ENCODE data around the gene CHST11. TPM values are rescaled to one million over a fixed set of nuclear protein-coding genes. Genes with fewer than 3 reads are reported as not detected.

Gene CHST11
- total RNA-seq, 1 experiment from 2014 or later, result 0.25 TPM

DNA sequence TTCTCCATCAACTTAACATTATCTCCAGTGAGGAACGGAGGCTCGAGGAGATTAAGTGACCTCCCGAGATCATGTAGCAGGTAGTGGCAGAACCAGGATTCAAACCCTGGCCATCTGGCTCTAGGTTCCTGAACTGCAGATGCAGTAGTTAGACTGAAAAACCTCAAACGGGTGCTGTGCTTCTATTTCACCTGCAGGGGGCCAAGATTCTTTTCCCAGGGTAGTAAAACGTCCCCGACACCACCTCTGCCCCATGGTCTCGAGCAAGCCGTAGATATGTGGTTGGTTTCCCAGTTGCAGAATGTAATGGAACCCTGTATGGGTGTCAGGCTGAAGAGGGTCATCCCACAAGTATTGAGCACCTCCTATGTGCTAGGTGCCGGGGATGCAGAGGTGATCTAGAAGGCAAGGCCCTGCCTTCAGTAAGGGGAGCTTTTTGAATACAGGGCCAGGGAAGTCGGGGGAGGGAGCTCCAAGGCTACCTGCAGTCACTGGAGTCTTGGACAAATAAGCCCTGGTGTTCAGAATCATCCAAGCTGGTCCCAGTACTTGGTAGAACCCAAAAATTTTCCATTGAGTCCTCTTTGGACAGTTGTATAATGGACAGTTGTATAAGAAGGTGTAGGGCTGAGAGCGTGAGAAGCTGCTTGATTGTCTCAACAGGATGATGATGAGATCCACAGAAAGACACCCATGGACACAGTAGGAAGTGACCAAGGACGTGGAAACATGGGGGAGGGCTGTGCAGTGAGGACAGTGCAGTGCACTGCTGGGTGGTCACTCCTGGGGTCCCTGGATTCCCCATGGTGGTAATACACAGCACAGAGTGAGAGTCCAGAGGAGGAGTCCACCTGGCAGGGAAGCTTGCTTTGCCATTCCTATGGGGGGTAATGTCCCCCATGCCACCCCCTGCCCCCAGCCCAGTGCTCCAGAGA, 197.2 kb downstream of the CHST11 start:
- BruUV-seq (replicated peaks), result no TSS peak
- Histone ChIP-seq H3K36me3 (ENCODE audit: control insufficient read depth, insufficient read depth, low read length) (no peaks in the 10 kb centered on the region), H3K27me3 (replicated peaks; ENCODE audit: control insufficient read depth, insufficient read depth, low read length) (no peaks in the 10 kb centered on the region), H3K4me1 (no peaks in the 10 kb centered on the region), H3K9me3 (no peaks in the 10 kb centered on the region), H3K4me3 (ENCODE audit: low read depth, low read length) (no peak overlapping the region)
- Mint-ChIP-seq H3K27me3 (ENCODE audit: insufficient read depth, unreplicated experiment) (peaks cover 6% of the 10 kb centered on the region), H3K36me3 (ENCODE audit: insufficient read depth, unreplicated experiment) (no peaks in the 10 kb centered on the region), H3K27ac (ENCODE audit: unreplicated experiment) (no peak overlapping the region), H3K9me3 (ENCODE audit: unreplicated experiment) (peaks cover 6% of the 10 kb centered on the region), H3K4me3 (ENCODE audit: unreplicated experiment) (no peak overlapping the region), H3K4me1 (ENCODE audit: low read depth, unreplicated experiment) (no peaks in the 10 kb centered on the region)
- POLR2A ChIA-PET, result no interaction called here
- CTCF ChIA-PET, result no interaction called here
- peak in 1 of 2 experiments; percentile 19 for DNase-seq
- TF ChIP-seq, protein P1, sequence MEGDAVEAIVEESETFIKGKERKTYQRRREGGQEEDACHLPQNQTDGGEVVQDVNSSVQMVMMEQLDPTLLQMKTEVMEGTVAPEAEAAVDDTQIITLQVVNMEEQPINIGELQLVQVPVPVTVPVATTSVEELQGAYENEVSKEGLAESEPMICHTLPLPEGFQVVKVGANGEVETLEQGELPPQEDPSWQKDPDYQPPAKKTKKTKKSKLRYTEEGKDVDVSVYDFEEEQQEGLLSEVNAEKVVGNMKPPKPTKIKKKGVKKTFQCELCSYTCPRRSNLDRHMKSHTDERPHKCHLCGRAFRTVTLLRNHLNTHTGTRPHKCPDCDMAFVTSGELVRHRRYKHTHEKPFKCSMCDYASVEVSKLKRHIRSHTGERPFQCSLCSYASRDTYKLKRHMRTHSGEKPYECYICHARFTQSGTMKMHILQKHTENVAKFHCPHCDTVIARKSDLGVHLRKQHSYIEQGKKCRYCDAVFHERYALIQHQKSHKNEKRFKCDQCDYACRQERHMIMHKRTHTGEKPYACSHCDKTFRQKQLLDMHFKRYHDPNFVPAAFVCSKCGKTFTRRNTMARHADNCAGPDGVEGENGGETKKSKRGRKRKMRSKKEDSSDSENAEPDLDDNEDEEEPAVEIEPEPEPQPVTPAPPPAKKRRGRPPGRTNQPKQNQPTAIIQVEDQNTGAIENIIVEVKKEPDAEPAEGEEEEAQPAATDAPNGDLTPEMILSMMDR (IDR thresholded peaks at IDR 0.05; ENCODE audit: insufficient read depth in 1 of 2, low read depth in 1 of 2, low read length in 1 of 2, severe bottlenecking in 1 of 2, unreplicated experiment in 1 of 2), result peak; percentile 34 to 35
- intact Hi-C loops (cut with micrococcal nuclease; ENCODE audit: unreplicated experiment), result no loop called here

DNA sequence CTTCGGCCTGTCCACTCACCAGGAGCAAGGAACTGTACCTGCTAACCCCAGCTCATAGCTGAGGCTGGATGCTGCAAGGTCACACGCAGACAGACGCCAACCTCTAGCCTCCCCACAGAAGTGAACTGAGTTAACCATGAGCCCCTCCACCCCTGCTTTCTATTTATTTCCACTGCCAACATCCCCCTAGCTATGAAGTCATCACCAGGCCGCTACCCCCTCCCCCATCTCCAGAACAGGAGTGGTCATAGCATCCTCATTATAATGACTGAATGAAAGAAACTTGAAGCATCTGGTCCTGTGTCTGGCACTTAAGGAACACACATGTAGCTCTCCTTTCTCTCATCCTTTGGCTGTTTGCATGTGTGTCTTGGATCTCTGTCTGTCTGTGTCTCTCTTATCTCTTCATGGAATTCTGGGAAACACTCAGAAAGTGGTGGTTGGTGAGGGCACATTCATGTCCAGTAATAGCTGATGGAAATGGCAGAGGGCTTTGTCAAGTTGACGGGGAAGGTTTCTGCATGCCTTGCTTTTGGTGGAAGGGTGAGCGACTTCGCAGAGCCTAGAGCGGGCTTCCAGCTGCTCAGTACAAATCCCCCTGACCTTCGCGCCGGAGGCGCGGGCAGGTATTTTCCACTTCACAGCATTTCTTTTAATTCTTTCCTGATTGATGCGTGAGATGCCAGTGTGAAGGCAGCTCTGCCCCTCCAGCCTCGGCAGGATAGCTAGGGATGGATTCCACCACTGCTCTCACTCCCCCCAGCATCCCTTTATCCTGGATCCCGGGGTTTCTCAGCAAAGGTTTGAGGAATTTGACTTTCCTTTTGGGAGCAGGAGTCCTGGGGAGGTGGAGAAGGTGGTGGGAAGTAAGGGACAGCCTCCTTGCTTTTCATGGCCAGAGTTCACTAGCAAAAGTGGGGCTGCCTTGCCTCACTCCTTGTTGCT, 198.2 kb downstream of the CHST11 start:
- no TSS peak for BruUV-seq (replicated peaks)
- no peak overlapping the region for H3K4me3 Mint-ChIP-seq (ENCODE audit: unreplicated experiment)
- DNase-seq, result no peak
- no peak overlapping the region for H3K27ac Mint-ChIP-seq (ENCODE audit: unreplicated experiment)
- H3K9me3 Mint-ChIP-seq (ENCODE audit: unreplicated experiment), result no peaks in the 10 kb centered on the region
- ChIA-PET POLR2A (no interaction called here), CTCF (no interaction called here)
- no peaks in the 10 kb centered on the region for H3K27me3 Mint-ChIP-seq (ENCODE audit: insufficient read depth, unreplicated experiment)
- Histone ChIP-seq H3K9me3 (no peaks in the 10 kb centered on the region), H3K4me3 (ENCODE audit: low read depth, low read length) (no peak overlapping the region), H3K27me3 (replicated peaks; ENCODE audit: control insufficient read depth, insufficient read depth, low read length) (no peaks in the 10 kb centered on the region), H3K36me3 (ENCODE audit: control insufficient read depth, insufficient read depth, low read length) (no peaks in the 10 kb centered on the region), H3K4me1 (no peaks in the 10 kb centered on the region)
- no peaks in the 10 kb centered on the region for H3K4me1 Mint-ChIP-seq (ENCODE audit: low read depth, unreplicated experiment)
- intact Hi-C loops (cut with micrococcal nuclease; ENCODE audit: unreplicated experiment), result no loop called here
- no peaks in the 10 kb centered on the region for H3K36me3 Mint-ChIP-seq (ENCODE audit: insufficient read depth, unreplicated experiment)
- TF ChIP-seq, protein P1 (IDR thresholded peaks at IDR 0.05; ENCODE audit: insufficient read depth in 1 of 2, low read depth in 1 of 2, low read length in 1 of 2, severe bottlenecking in 1 of 2, unreplicated experiment in 1 of 2), result no peak

DNA sequence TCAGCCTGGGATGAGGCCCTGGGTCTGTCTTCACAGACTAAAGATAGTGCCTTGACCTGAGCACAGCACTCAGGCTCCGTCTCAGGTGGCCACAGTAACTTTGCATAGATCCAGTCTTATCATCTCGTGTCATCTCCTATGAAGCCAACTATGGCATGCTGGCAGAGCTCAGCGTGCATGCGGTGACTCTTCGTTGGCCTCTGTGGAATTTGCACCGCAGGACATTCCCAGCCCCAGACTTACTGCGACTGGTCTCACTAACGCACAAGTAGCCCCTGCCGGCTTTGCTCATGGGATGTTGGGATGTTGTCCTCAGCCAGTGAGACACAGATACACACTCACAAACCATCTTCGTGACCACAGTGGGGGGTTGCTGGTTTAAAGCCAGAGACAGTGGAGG, 199.6 kb downstream of the CHST11 start:
- Histone ChIP-seq H3K4me3 (ENCODE audit: low read depth, low read length) (no peak overlapping the region), H3K27me3 (replicated peaks; ENCODE audit: control insufficient read depth, insufficient read depth, low read length) (no peaks in the 10 kb centered on the region), H3K36me3 (ENCODE audit: control insufficient read depth, insufficient read depth, low read length) (no peaks in the 10 kb centered on the region), H3K9me3 (no peaks in the 10 kb centered on the region), H3K4me1 (no peaks in the 10 kb centered on the region)
- ChIA-PET POLR2A (no interaction called here), CTCF (no interaction called here)
- Mint-ChIP-seq H3K27ac (ENCODE audit: unreplicated experiment) (no peak overlapping the region), H3K4me3 (ENCODE audit: unreplicated experiment) (no peak overlapping the region), H3K4me1 (ENCODE audit: low read depth, unreplicated experiment) (no peaks in the 10 kb centered on the region), H3K36me3 (ENCODE audit: insufficient read depth, unreplicated experiment) (no peaks in the 10 kb centered on the region), H3K27me3 (ENCODE audit: insufficient read depth, unreplicated experiment) (no peaks in the 10 kb centered on the region), H3K9me3 (ENCODE audit: unreplicated experiment) (no peaks in the 10 kb centered on the region)
- intact Hi-C loops (cut with micrococcal nuclease; ENCODE audit: unreplicated experiment), result no loop called here
- TF ChIP-seq, protein P1 (IDR thresholded peaks at IDR 0.05; ENCODE audit: insufficient read depth in 1 of 2, low read depth in 1 of 2, low read length in 1 of 2, severe bottlenecking in 1 of 2, unreplicated experiment in 1 of 2), result no peak
- BruUV-seq (replicated peaks), result no TSS peak
- DNase-seq, result no peak

All from Caco-2 (cell line).